Activated T-cell treated with anti-CD3 and anti-CD28 coated beads for 24 hours (primary cell): Measurements from ENCODE around the gene ATP2B2.

Experiments used
- DNase-seq: peaks from one replicate; pipeline ENCODE4 v3.0.0-alpha.2; 2020; ENCODE audit warnings: low read depth

ATP2B2 gene

DNA sequence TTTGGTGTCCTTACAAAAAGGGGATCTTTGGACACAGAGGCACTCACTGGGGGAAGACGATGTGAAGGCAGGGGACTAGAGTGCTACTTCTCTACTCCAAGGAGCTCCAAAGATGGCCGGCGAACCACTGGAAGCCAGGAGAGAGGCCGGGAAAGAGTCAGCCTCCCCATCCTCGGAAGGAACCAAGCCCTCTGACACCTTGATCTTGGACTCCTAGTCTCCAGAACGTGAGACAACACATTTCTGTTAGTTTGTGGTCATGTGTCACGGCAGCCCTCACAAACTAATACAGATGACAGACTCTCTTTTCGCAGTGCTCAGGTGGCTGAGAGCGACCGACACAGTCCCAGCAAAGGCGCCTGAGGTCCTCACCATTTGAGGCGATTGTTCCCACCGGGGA is 24.4 kb upstream of the ATP2B2 start:
- DNase-seq, result no peak

GRCh38 chr3:10528046-10528445 is 22.7 kb upstream of the ATP2B2 start:
- no peak for DNase-seq

DNA sequence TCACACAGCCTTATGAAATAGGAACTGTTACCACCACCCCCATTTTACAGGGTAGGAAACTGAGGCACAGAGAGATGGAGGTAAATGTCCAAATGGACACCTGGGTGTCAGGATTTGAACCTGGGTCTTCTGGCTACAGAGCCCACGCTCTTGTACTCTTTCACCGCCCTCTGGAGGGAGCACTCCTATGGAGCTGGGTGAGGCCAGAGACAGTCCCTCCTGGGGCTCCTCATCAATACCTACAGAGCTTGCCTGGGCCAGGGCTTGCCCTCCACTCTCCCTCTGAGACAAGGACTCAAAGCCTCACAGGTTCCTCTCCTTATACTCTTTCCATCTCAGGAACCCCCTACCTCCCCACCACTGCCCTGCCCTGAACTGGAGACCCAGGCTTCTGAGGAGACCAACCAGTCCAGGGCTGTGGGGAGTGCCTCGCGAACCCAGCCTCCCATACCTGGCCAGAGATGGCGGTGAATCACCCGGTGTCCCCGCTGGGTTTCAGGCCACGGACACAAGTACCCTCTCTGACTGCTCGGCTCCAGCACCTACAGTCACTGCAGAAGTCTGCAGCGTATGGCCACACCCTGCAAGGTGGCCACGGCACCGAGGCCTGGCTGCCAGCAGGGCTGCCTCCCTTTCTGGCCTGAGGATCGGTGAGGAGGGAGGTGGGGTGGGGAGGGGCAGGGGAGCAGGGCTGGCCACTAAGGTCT is 22.1 kb upstream of the ATP2B2 start:
- no peak for DNase-seq

- DNase-seq, result no peak
Measured at GRCh38 chr3:10526366-10526765, 21.0 kb upstream of the ATP2B2 start.

DNA sequence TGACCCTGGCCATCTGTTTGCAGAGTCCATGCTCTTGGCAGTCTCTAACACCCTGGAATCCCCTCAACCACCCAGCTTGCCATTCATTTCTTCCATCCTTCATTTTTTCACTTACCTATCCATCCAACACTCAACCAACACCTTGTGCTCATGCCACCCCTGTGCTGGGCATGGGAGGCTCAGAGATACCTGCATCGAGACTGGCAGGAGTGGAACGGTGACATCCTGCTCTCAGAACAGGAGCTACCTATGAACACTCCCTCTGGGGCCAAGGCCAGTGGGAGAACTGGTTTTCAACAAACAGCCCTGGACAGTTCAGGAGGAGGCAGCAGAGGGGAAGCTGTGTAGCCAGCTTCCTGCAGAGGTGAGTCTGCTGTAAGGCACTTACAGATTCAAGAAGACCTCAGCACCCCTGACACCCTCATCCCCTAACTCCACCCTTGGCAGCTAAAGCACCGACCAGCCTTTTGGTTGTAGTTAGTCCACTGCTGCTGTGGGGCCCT is 19.5 kb upstream of the ATP2B2 start:
- DNase-seq, result no peak

DNA sequence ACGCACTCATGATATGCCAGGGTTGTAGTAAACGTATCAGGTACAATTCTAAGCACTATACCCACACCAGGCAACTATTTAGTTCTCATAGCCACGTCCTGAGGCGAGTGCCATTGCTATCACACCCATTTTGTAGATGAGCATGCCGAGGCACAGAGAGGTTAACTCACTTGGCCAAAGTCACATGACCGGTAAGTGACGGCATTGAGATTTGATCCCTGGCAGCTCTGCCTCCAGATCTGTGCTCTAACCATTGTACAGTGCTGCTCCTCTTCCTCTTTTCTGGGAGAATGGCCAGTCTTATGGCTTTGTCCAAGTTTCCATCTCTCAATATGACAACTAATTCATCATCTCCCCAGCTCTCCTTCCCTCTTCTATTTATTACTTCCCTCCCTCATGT is 18.9 kb upstream of the ATP2B2 start:
- DNase-seq, result no peak

DNA sequence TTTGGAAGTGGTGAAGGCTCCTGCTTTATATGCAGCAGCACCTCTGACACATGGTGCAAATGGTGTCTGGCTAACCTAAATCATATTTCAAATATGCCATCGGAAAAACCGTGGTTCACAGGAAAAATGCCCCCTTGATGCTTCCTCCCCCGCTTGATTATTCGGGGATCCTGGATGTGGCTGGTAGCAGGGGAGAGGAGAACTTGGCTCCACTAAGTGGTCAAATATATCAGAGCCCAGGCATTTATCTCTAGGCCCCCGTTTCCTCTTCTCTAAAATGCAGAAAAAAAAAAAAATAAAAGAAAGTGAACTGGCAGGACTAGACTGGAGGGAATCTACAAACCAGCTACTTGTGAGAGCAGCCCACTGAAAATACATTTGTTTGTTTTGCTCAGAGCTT is 18.2 kb upstream of the ATP2B2 start:
- DNase-seq, result no peak

DNA sequence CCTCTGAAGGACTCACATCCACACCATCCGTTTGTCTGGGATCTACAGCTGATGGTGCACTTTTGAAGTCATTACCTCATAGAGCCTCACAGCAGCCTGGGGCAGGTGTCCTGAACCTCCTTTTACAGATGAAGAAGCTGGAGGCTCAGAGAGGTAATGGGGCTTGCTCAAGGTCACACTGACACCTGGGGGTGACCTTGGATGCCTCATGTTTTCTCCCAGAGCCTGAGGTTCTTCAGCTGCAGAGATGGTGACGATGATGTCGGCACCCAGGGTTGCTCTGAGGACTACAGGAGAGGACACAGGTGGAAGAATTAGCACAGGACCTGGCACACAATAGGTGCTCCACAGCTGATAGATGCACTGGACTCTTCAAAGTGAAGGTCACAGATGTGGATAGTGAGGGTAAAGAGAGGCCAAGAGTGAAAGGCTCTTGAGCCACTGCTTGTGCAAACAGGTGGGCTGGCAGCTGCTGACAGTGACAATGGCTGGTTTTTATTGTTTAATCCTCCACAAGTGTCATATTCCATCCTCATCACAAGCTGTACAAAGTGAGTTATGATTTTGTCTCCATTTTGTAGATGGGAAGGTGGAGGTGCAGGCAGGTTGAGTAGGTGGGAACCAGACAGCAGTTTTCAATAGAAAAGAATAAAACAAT is 17.4 kb upstream of the ATP2B2 start:
- no peak for DNase-seq

DNA sequence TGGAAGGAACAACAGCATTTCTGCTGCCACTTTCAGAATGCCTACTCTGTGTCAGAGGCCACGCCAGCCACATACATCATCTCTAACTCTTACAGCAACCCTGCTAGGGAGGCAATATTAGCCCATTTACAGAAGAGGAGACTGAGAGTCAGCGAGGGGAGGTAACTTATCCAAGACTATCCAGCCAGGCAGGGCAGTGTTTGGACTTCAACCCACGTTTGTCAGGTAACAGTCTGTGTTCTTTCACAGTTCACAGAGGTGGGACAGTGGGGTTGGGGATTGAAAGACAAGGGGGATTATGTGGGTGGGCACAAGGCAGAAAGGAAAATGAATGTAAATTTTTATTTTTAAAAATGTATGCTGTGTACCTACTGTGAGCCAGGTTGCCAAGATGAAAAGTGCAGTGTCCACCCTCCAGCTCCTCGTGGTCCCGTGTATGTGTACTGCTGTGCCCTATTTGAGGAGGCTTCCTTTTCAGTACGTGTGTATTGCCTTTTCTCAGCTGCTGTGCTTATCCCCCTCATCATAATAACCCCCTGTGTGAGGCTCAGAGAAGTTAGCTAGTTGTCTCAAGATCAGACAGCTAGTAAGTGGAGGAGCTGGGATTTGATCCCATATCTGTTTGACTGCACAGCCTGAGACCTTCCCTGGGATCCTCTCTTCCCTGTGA is 16.5 kb upstream of the ATP2B2 start:
- no peak for DNase-seq

DNA sequence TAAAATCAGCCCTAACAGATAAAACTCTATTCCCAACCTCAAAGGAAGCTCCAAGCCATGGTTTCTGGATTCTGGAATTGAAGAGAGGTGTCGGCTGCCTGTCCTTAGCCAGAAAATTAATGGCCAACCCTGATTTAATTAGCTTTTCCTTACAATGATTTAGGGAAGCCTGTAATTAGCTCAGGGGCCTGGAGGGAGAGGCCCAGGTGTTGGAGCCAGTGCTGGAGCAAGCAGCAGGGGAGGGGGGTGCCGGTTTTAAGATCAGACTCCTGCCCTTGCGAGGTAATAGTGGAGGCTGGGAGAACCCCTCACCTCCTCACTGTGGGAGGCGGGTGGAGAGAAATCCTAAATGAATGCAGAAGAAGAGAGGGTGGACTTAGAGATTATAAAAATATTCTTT is 14.7 kb upstream of the ATP2B2 start:
- DNase-seq, result no peak

GRCh38 chr3:10519236-10519635 is 13.8 kb upstream of the ATP2B2 start:
- DNase-seq, result no peak

DNA sequence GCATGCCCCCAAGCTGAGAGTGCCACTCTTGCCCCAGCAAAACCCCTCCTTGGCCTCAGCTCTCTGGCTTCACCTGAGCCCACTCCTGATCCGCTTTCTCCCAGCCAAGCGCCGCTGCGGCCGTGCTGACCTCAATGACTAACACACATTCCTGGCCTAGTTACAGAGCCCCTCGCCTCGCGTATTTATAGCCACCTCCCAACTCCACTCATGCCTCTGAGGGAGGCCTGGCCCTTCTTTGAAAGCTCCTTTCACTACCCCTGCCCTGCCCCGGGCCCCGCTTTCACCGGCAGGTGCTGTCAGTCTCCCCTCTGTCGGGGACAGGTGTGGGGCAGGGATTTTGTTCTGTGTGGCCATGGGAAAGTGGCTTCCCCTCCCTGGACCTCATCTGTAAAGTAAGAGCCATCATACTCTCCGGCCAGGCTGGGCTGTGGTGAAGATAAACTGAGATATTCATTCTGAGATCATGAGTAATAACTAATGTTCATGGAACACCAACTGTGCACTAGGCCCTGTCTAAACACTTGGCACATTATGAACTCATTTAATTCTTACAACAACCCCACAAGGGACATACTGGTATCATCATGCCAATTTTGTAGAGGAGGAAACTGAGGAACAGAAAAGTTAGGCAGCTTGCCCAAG is 13.2 kb upstream of the ATP2B2 start:
- no peak for DNase-seq

- no peak for DNase-seq
Measured at GRCh38 chr3:10517627-10518026, 12.2 kb upstream of the ATP2B2 start.

- no peak for DNase-seq
Measured at GRCh38 chr3:10516544-10517452, 11.4 kb upstream of the ATP2B2 start.

DNA sequence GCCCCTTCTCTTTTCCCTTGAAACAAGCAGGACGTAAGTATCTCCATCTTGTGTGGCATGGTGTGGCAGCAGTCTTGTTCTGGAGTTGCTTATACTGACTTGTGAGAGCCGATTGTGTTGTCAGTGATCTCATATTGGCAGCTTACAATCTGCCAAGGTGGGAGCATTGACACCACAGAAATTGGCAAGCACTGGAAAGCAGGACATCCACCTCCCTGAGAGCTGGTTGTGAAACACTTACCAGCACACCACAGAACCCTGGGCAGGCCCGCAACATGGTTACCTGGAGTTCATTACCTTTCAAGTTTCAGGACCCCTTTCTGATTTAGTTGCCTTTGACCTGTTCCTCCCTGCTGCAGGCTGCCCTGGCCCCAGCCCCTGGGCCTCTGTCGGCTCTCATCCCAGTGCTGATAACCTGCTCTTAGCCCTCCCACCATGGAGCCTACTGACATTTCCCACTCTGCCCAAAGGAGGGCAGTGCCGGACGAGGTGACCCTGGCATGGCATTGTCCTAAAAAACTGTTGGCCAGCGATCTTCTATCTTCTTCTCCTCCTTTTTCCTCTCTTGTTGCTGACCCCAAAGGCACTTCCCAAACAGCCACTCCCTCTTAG is 10.6 kb upstream of the ATP2B2 start:
- no peak for DNase-seq

- no peak for DNase-seq
Measured at GRCh38 chr3:10515396-10515795, 10.0 kb upstream of the ATP2B2 start.

GRCh38 chr3:10514407-10515069 is 9.2 kb upstream of the ATP2B2 start:
- no peak for DNase-seq

DNA sequence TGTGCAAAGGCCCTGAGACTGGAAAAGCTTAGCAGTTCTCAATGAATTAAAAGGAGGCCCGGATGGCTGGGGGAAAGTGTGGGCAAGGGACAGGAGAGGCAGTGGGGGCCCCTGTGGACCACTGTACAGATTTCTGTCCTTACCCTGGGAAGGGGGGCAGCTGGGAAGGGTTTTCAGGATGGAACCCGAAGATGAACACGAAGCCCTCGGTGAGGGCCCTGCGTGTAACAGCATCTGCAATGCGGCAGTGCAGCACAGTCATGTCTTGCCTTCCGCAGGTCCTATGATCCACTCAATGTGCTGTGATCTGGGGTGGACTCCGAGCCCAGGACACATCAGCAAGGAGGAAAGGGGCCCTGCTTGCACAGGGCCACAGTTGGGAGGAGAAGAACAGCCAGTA is 7.9 kb upstream of the ATP2B2 start:
- no peak for DNase-seq

- no peak for DNase-seq
Measured at GRCh38 chr3:10512687-10513086, 7.3 kb upstream of the ATP2B2 start.

DNA sequence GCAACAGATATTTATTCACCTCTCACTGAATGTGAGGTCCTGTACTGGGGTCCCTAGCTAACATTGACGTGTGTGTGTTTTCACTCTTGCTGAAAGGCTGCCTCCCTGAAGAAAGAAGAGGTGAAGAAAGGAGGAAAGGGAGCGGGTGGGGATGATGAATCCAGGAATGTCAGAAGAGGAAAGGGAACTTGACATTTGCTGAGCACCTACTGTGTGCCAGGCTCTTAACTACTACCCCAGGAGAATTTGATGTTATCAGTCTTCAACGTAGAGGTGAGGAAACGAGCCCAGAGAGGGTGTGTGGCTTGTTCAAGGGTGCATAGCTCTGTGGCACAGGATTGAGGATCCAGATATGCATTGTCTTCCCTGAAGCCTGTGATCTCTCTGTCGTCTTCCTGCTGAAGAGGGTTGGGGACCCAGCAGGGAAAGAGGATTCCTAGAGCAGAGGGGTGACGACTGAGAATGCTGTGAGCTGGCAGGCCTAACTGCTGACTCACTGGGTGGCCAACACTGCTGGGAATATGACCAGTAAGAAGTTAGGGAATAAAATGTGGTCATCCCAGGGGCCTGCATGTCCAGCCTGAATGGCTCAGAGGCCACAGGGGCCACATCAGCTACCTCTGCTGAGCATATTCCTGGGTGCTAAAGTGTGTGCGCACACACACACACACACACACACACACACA is 6.6 kb upstream of the ATP2B2 start:
- DNase-seq, result no peak
